Measurements from ENCODE around the gene MACROD1. TPM values are rescaled to one million over a fixed set of nuclear protein-coding genes. Genes with fewer than 3 reads are reported as not detected.

MACROD1 gene
- total and polyA plus RNA-seq, 2 of the 13 experiments (the other 11 are each of a cell fraction or from before 2014, with no cell fraction given) = 23.1 to 34.5 TPM

GRCh38 chr11:64037027-64037634 lies 128.8 kb downstream of the MACROD1 start:
- peaks cover 3 to 31% of the 10 kb centered on the region in 2 experiments; a peak in 3 of 5 replicates for H3K27me3 ChIP-seq (ENCODE audit: control insufficient read depth in 1 of 2, insufficient read depth in 2 of 2, low read length in 2 of 2)
- no peaks in the 10 kb centered on the region for H3K36me3 ChIP-seq (replicated peaks in 1 of 2; ENCODE audit: control insufficient read depth in 1 of 2, insufficient read depth in 2 of 2, low read length in 2 of 2)
- ATAC-seq (no peak), DNase-seq (ENCODE audit: low spot score) (no peak), FAIRE-seq (no peak)
- H3K4me3 ChIP-seq (replicated peaks in 1 of 3; ENCODE audit: insufficient read depth in 1 of 3, low read depth in 2 of 3, low read length in 3 of 3) = no peak overlapping the region
- peaks cover 16% of the 10 kb centered on the region for H3K4me1 ChIP-seq (ENCODE audit: insufficient read depth, low read length)
- in situ Hi-C loops (cut with HindIII; ENCODE audit: extremely low pct_ligation_motif_present, low pct_unique_long_range_greater_than_20kb) = no loop called here
- H2AFZ ChIP-seq (ENCODE audit: low read length) = no peak overlapping the region
- no peak overlapping the region for H3K27ac ChIP-seq (ENCODE audit: extremely low read length, insufficient read depth, low read length)
- ChIA-PET CTCF (ENCODE audit: low intra/inter-chr PET ratio, low total read pairs) (no interaction called here), POLR2A (no interaction called here)
- WGBS (ENCODE audit: low lambda C conversion rate) = 29% methylated on average over 4 of the region's 23 CpGs
- TF ChIP-seq KLF6 (CRISPR knock-in tag; IDR thresholded peaks at IDR 0.05) (no peak), SMAD9 (CRISPR knock-in tag; IDR thresholded peaks at IDR 0.05) (no peak)
- TF ChIP-seq, protein P1, sequence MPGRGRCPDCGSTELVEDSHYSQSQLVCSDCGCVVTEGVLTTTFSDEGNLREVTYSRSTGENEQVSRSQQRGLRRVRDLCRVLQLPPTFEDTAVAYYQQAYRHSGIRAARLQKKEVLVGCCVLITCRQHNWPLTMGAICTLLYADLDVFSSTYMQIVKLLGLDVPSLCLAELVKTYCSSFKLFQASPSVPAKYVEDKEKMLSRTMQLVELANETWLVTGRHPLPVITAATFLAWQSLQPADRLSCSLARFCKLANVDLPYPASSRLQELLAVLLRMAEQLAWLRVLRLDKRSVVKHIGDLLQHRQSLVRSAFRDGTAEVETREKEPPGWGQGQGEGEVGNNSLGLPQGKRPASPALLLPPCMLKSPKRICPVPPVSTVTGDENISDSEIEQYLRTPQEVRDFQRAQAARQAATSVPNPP (CRISPR knock-in tag; IDR thresholded peaks at IDR 0.05) = no peak
- H4K20me1 ChIP-seq (ENCODE audit: insufficient read depth, low read length) = peaks cover 28% of the 10 kb centered on the region; the same call in 1 of the 2 replicates
- no TSS peak for BruUV-seq (replicated peaks)
- intact Hi-C loops (cut with micrococcal nuclease; ENCODE audit: unreplicated experiment) = no loop called here
- H3K9me3 ChIP-seq (ENCODE audit: low read length) = no peaks in the 10 kb centered on the region
- H3K4me2 ChIP-seq (ENCODE audit: low read depth, low read length) = no peak overlapping the region
- H3K9ac ChIP-seq (ENCODE audit: insufficient read depth, low read depth, low read length) = no peak overlapping the region
- no peaks in the 10 kb centered on the region for H3K79me2 ChIP-seq (ENCODE audit: insufficient read depth, low read length)

- H3K79me2 ChIP-seq (ENCODE audit: insufficient read depth, low read length) = no peaks in the 10 kb centered on the region
- POLR2A ChIA-PET = no interaction called here
- TF ChIP-seq AKAP8 (CRISPR knock-in tag; IDR thresholded peaks at IDR 0.05) (peak; percentile 56; the same call in 1 of the 2 replicates), GABPB1 (CRISPR knock-in tag; IDR thresholded peaks at IDR 0.05) (no peak), PATZ1 (CRISPR knock-in tag; IDR thresholded peaks at IDR 0.05) (no peak), CTCF (CRISPR knock-in tag; IDR thresholded peaks at IDR 0.05) (no peak; the same call in 1 of the 2 replicates), ZNF800 (CRISPR knock-in tag; IDR thresholded peaks at IDR 0.05) (peak; percentile 86)
- H3K4me3 ChIP-seq (replicated peaks in 1 of 3; ENCODE audit: insufficient read depth in 1 of 3, low read depth in 2 of 3, low read length in 3 of 3) = peak overlapping the region; percentile 25 to 42 (median 37); a peak in 5 of 6 replicates
- no peak overlapping the region for H3K27ac ChIP-seq (ENCODE audit: extremely low read length, insufficient read depth, low read length)
- BruUV-seq (replicated peaks) = no TSS peak
- peaks cover 33% of the 10 kb centered on the region; the same call in 1 of the 2 replicates for H4K20me1 ChIP-seq (ENCODE audit: insufficient read depth, low read length)
- DNase-seq (ENCODE audit: low spot score) (no peak), FAIRE-seq (no peak), ATAC-seq (peak; percentile 15)
- H3K4me1 ChIP-seq (ENCODE audit: insufficient read depth, low read length) = peaks cover 14% of the 10 kb centered on the region; the same call in 1 of the 2 replicates
- CTCF ChIA-PET (ENCODE audit: low intra/inter-chr PET ratio, low total read pairs) = no interaction called here
- H3K36me3 ChIP-seq (replicated peaks in 1 of 2; ENCODE audit: control insufficient read depth in 1 of 2, insufficient read depth in 2 of 2, low read length in 2 of 2) = no peaks in the 10 kb centered on the region
- no peak overlapping the region for H2AFZ ChIP-seq (ENCODE audit: low read length)
- peak overlapping the region; percentile 39 for H3K4me2 ChIP-seq (ENCODE audit: low read depth, low read length)
- H3K9ac ChIP-seq (ENCODE audit: insufficient read depth, low read depth, low read length) = no peak overlapping the region
- WGBS (ENCODE audit: low lambda C conversion rate) = 10% methylated on average over 16 of the region's 85 CpGs
- H3K27me3 ChIP-seq (ENCODE audit: control insufficient read depth in 1 of 2, insufficient read depth in 2 of 2, low read length in 2 of 2) = peaks cover 4 to 31% of the 10 kb centered on the region in 2 experiments; a peak in 3 of 5 replicates
- no peaks in the 10 kb centered on the region for H3K9me3 ChIP-seq (ENCODE audit: low read length)
- in situ Hi-C loops (cut with HindIII; ENCODE audit: extremely low pct_ligation_motif_present, low pct_unique_long_range_greater_than_20kb) (no loop called here), intact Hi-C loops (cut with micrococcal nuclease; ENCODE audit: unreplicated experiment) (no loop called here)
Measured at GRCh38 chr11:64036087-64037026, 129.6 kb downstream of the MACROD1 start.

Data from HepG2 (cell line).